GM12801 (cell line): ENCODE data around the gene PTPRS.

Source experiments
- TF ChIP-seq, protein P1 (sequence below): IDR thresholded peaks from one replicate; pipeline ENCODE4 v1.5.1; 2011; ENCODE audit warnings: control low read depth; ENCODE audit not compliant: insufficient read length; ENCODE audit errors: extremely low read depth

The PTPRS gene

DNA sequence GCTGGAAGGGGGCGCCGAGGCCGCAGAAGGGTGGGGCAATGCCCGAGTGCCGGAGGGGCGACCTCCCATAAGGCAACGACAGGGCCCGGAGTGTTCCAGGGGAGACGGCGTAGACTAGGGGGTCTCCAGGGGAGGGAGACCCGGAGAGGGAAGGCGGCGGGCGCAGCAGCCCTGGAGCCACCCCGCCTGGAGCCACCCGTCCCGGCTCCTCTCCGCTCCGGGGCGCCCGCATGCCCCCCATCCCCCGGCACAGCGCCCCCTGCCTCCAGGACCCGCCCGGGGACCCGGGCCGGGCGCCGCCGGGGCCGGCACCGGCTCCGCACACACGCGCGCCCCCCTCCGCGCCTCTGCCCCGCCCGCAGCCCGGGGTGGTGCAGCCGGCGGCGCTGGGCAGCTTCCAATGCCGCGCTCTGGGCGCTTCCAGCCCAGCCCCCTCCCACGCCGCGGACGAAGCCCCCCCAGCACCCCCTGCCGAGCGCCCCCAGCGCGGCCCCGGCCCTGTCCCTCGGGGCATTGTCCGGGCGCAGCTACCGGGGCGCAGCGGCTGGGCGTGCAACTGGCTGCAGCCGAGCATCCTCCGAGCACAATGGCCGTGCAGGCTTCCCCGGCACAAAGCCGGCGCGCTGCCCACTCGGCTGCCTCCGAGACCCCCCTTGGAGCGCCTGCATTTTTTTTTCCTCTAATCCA, 519 bp downstream of the PTPRS start:
- TF ChIP-seq, protein P1, sequence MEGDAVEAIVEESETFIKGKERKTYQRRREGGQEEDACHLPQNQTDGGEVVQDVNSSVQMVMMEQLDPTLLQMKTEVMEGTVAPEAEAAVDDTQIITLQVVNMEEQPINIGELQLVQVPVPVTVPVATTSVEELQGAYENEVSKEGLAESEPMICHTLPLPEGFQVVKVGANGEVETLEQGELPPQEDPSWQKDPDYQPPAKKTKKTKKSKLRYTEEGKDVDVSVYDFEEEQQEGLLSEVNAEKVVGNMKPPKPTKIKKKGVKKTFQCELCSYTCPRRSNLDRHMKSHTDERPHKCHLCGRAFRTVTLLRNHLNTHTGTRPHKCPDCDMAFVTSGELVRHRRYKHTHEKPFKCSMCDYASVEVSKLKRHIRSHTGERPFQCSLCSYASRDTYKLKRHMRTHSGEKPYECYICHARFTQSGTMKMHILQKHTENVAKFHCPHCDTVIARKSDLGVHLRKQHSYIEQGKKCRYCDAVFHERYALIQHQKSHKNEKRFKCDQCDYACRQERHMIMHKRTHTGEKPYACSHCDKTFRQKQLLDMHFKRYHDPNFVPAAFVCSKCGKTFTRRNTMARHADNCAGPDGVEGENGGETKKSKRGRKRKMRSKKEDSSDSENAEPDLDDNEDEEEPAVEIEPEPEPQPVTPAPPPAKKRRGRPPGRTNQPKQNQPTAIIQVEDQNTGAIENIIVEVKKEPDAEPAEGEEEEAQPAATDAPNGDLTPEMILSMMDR: no peak

DNA sequence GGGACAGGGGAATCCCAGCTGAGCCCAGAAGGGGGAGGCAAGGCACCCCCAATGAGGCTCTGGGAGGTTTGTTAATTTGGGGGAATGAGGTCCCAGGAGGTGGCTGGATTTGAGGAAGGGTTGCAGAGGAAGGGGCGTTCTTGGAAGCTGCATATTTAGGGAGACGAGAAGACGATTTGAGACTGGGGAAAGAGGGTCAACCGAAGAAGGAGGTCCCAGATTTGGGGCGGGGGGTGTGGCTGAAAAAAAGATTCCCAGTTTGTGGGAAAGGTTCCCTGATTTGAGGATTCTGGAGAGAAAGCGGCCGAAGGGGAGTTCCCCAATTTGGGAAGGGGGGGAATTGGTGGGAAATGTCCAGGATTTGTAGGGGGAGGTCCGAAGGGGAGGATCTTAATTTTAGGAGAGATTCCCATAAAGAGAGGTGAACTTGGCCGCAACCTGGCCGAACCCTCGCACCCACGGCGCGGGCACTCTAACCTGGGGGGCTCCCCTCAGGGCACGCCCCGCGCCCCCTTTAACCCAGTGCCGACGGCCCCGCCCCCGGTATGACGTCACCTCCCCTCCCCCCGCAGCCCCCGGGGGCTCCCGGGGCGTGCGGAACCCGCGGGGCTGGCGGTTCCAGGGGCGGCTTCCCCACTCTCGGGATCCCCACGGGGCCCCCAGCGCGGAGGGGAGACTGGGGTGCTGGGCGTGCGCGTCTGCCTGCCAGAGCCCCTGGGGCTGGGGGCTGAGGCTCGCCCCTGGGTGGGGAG, 1.2 kb downstream of the PTPRS start:
- TF ChIP-seq, protein P1: no peak

DNA sequence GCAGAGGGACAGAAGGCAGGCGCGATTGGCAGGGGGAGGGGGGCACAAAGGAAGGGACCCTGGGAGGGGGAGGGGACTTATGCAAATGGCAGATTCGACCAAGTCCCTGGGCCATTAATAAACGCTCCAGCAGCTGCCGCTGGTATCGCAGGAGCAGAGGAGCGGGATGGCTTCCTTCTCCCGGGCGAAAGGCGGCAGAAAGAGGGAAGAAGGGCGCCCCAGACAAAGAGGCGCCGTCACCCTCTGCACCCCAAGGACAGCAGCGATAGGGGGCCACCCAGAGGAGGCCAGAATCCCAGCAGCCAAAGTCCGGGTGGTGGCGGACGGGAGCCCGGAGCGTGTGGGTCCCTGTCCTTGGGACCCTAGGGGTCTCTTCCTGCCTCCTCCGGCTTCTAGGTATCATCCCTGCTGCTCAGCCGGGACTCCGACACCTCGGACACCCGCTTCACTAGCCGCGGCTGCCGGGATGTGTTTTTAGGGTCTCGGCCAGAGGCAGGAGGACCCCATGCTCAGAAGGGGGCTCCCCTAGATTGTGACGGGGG, 1.9 kb downstream of the PTPRS start:
- TF ChIP-seq, protein P1: no peak

DNA sequence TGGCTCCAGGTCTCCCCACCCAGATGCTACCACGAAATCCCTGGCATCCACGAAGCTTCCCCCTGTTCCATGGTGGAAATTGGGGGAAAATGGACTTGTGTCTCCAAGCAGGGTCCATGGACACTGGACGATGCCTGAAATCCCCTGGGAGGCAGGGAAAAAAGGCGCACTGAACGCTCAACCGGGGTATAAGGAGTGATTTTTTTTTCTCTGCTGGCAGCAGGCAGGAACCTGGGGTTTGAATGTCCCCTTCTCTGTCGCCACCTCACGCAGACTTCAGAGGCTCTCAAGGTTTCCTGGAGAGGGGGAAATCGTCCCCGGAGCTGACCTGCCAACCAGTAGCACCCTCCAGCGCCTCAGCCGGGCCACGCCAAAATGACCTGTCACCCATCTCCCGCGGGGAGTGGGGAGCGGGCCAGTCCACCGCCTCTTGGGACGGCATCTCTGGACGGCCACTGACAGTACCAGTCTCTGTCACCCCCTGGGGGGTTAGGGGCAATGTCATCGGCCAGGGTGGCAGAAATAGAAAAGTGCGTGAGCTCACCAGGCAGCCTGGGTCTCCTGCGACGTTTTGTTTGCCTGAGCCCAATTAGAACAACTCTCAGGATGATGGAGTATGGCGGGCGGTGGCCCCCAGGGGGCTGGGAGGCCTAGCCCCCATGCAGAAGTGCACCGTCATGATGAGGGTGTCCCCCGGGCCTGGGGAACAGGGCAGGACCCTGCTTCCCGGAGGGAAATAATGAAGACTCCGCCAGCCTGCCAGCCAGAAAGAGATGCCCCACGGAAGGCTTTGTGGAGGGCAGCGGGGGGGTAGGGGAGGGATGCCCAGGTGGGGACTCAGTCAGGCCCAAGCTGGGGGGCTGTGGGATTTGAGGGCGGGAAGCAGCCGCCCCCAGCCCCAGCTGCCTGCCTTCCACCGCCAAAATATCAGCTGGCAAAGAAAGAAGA, 2.6 kb downstream of the PTPRS start:
- TF ChIP-seq, protein P1: no peak

DNA sequence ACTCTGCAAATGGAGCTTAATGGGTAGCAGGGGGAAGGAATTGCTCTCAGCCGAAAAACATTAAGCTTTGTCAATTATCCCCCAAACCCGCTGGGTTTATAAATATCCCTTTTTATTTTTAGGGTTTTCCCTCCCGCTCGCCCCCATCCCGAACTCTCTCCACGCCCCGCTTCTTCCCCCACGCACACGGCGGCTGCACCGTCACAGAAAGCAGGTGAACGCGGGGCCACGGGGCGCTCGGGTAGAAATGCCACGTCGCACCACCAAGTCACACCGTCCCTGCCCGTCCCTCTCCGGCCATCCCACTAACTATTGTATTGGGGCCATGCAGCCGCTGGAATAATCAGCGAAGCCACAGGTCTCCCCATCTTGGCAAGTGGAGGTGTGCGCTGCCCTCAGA, 3.5 kb downstream of the PTPRS start:
- TF ChIP-seq, protein P1: no peak

DNA sequence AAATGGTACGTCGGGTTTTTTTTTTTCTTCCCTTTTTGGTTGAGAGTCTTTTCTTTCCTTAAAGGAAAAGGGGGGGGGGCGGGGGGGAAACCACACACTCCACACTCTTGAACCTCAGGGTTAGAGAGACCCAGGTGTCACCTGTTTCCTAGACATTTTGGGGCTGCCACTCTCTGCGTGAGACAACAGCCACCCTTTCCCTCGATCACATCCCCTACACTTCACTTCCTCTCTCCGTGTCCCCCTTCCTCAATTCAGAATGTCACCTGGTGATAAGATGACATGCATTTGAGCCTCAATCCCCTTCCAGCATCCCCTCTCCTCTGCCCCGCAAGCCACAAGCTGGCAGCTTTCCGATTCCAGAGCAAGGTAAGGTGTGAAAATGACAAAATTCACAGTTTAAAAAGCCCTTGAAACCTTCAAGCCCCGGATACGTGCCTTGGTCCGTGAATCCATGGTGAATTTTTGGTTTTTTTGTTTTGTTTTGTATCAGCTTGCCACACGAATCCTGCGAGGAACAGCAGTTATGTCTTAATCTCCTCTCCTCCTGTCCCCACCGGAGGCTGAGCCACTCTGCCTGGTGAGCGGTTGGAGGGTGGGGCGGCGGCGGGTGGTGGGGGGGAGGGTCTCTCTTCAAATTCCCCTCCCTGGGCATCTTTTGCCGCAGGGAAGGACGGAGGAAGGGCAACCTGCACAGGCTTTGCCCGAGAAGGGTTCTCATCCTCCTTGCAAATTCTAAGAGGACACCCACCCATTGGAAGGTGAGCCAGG, 4.2 kb downstream of the PTPRS start:
- TF ChIP-seq, protein P1: no peak
